Endothelial cell of umbilical vein (primary cell): Measurements from ENCODE around the gene ZNF783.
"Not testable (repeated sequence)": the region's sequence is repeated elsewhere in the genome, so short reads cannot be mapped to it uniquely, and the experiment has no call there.

Experiments
- CTCF ChIP-seq, 2 donors: IDR thresholded peaks; 1 replicate in 1 of 2; 2 replicates in 1 of 2; pipeline ENCODE4 v1.5.1; 2011; ENCODE audit warnings: low read length in 2 of 2, mild to moderate bottlenecking in 2 of 2, moderate library complexity in 2 of 2, control low read depth in 1 of 2, inconsistent platforms in 1 of 2, low read depth in 1 of 2; ENCODE audit not compliant: insufficient read depth in 1 of 2; ENCODE audit errors: extremely low read depth in 1 of 2
- EZH2 ChIP-seq: IDR thresholded peaks from 2 replicates; pipeline ENCODE4 v1.6.1; 2012; ENCODE audit warnings: borderline replicate concordance, low read depth, mild to moderate bottlenecking, moderate library complexity, low read length, inconsistent platforms; ENCODE audit not compliant: severe bottlenecking
- GATA2 ChIP-seq: IDR thresholded peaks from 2 replicates; pipeline ENCODE4 v1.7.0; 2011; ENCODE audit warnings: low read depth, mild to moderate bottlenecking, moderate library complexity, mixed read lengths, low read length; ENCODE audit not compliant: insufficient read length, insufficient read depth
- JUN ChIP-seq: IDR thresholded peaks from 2 replicates; pipeline ENCODE4 v1.6.1; 2011; ENCODE audit warnings: borderline replicate concordance, low read depth; ENCODE audit not compliant: insufficient read length, insufficient read depth
- MAX ChIP-seq: IDR thresholded peaks from 2 replicates; pipeline ENCODE4 v1.6.1; 2011; ENCODE audit not compliant: insufficient read depth, insufficient read length
- POLR2A ChIP-seq: IDR thresholded peaks from 2 replicates; pipeline ENCODE4 v1.6.1; 2012; ENCODE audit warnings: low read depth, mild to moderate bottlenecking, control low read depth, low read length
- POLR2AphosphoS5 ChIP-seq: IDR thresholded peaks from 2 replicates; pipeline ENCODE4 v1.6.1; 2012; ENCODE audit warnings: low read depth, mild to moderate bottlenecking, control low read depth, low read length, moderate library complexity; ENCODE audit not compliant: insufficient read depth

GRCh38 chr7:149251518-149251917 lies 10.5 kb upstream of the ZNF783 start:
- not testable (repeated sequence) for TF ChIP-seq MAX; CTCF (IDR thresholded peaks at IDR 0.05; ENCODE audit: extremely low read depth in 1 of 2, insufficient read depth in 1 of 2, low read depth in 1 of 2, low read length in 2 of 2); POLR2AphosphoS5; POLR2A; EZH2; GATA2; JUN
